Measurements from ENCODE around the gene OTULINL. TPM values are rescaled to one million over a fixed set of nuclear protein-coding genes. Genes with fewer than 3 reads are reported as not detected.
"Not testable (repeated sequence)": the region's sequence is repeated elsewhere in the genome, so short reads cannot be mapped to it uniquely, and the experiment has no call there.

The OTULINL gene
- total RNA-seq, 4 donors from 2014 or later: 7.8 to 15.6 (median 11.4) TPM

GRCh38 chr5:14552017-14552416, 29.6 kb upstream of the OTULINL start:
- DNase-seq (ENCODE audit: low spot score): no peak
- TF ChIP-seq CTCF (IDR thresholded peaks at IDR 0.05): no peak
- ATAC-seq (ENCODE audit: low FRiP score): no peak

GRCh38 chr5:14554288-14554687, 27.3 kb upstream of the OTULINL start:
- not testable (repeated sequence) for ATAC-seq (ENCODE audit: low FRiP score); DNase-seq (ENCODE audit: low spot score)

- no peak for ATAC-seq (ENCODE audit: low FRiP score)
- no peak for TF ChIP-seq CTCF (IDR thresholded peaks at IDR 0.05)
- DNase-seq (ENCODE audit: low spot score): no peak
These were observed 25.6 kb upstream of the OTULINL start for GRCh38 chr5:14556015-14556414.

DNA sequence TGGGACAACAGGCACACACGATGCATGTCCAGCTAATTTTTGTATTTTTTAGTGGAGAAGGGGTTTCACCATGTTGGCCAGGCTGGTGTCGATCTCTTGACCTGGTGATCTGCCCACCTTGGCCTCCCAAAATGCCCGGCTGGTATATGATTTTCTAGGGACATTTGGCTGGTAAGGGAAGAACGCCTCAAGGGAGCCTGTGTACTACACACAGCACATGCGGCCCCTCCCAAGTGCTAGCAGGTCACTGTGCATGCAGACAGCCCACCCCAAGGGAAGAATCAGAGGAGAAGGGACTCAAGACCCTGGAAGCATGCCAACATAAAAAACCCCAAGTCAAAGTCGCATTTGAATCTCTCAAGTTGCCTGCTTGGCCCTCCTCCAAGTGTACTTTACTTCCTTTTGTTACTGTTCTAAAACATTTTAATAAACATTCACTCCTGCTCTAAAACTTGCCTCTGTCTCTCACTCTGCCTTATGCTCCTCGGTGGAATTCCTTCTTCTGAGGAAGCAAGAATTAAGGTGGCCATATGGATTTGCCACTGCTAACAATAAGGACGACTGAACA, 24.3 kb upstream of the OTULINL start:
- DNase-seq (ENCODE audit: low spot score) (no peak), ATAC-seq (ENCODE audit: low FRiP score) (no peak)
- no peak for TF ChIP-seq CTCF (IDR thresholded peaks at IDR 0.05)

GRCh38 chr5:14557791-14558415, 23.7 kb upstream of the OTULINL start:
- ATAC-seq (ENCODE audit: low FRiP score) (no peak), DNase-seq (ENCODE audit: low spot score) (no peak)
- TF ChIP-seq CTCF (IDR thresholded peaks at IDR 0.05): no peak

- no peak for ATAC-seq (ENCODE audit: low FRiP score)
- no peak for TF ChIP-seq CTCF (IDR thresholded peaks at IDR 0.05)
- DNase-seq (ENCODE audit: low spot score): no peak
These were observed 21.4 kb upstream of the OTULINL start for GRCh38 chr5:14560091-14560595.

- DNase-seq (ENCODE audit: low spot score) (no peak), ATAC-seq (ENCODE audit: low FRiP score) (no peak)
- TF ChIP-seq CTCF (IDR thresholded peaks at IDR 0.05): no peak
These were observed 19.9 kb upstream of the OTULINL start for GRCh38 chr5:14561741-14562140.
